GM19328 (cell line): Measurements from ENCODE around the gene CCDC154.

Source experiments
- ATAC-seq: cut with Tn5 transposase; IDR thresholded peaks from one replicate; pipeline ENCODE4 v1.9.1; 2021; ENCODE audit warnings: mild to moderate bottlenecking, moderate library complexity; ENCODE audit not compliant: unreplicated experiment

The CCDC154 gene

DNA sequence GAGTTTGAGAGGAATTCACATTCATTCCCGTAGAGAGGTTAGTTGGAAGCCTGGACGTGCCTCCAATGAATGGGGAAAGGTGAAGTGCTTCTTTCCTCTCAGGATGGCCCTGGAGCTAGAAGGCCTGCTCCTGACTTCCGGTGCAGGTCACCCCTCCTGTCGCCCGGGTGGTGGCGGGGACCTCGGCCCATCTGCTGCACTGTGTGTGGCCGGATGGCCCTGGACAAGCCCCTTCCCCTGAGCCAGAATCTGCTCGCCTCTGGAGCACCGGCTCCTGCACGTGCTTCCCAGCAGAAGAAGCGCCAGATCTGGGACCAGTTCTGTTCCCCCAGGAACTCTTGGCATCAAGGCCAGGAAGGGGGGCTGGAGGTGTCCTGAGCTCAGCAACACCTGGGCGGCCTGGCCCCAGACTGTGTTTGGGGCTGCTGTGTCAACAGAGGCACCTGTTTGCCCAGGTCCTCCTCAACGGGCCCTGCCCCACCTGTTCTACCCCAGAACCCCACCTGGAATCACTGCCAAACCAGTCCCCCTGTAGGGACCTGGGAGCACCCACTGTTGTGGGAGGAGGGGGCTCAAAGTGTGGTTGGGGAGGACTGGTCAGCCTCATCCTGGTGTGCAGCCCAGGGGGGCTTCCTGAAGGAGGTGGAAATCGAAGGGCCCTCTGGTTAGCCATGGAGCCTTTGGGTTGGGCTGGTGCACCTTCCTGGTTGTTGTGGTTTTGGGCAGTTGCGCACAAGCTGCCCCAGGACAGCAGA is 18.6 kb downstream of the CCDC154 start:
- no peak for ATAC-seq

DNA sequence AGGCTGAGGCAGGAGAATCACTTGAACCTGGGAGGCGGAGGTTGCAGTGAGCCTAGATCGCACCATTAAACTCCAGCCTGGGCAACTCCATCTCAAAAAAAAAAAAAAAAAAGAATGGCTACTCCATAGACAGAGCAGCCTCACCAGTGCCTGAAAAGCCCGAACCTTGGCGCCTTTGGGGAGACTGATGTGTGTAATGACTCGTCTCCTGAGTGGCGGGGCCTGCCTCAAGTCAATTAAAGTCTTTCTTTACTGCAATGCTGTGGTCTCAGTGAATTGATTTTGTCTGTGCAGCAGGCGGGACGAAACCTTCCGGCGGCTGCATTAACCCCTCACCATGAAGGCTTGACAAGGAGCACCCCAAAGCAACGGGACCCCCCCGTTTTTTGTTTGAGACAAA is 20.3 kb downstream of the CCDC154 start:
- ATAC-seq: no peak

DNA sequence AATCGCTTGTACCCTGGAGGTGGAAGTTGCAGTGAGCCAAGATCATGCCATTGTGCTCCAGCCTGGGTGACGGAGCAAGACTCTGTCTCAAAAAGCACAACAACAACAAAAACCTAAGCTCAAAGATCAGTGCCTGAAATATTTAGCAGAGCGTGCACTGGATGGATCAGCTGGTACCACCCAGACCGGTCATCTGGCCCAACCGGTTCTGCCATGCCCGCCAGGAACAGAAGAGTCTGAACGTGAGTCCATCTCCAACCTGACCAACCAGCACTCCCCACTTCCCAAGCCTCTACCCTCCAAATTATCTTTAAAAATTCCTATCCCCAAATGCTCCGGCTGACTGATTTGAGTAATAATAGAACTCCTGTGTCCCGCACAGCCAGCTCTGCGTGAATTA is 22.3 kb downstream of the CCDC154 start:
- no peak for ATAC-seq

DNA sequence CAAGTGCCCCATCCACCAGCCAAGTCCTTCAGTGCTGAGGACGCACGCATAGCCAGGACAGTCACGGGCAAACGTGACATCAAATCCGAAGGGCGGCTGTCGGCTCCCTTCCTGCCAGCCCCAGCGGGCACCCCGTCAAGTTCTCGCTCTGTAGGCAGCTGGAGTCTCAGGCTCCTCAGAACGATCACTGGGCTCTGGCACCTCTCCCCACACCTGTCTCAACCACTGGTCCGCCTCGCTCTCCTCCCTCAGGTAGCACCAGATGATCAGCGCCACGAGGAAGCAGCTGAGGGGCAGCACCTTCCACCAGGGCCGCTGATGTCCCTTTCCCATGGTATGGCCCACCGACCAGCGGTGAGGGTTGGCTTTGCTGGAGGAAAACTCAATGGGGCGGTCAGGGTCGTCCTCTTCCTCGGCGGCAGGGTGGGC is 24.2 kb downstream of the CCDC154 start:
- peak; percentile 11 for ATAC-seq

DNA sequence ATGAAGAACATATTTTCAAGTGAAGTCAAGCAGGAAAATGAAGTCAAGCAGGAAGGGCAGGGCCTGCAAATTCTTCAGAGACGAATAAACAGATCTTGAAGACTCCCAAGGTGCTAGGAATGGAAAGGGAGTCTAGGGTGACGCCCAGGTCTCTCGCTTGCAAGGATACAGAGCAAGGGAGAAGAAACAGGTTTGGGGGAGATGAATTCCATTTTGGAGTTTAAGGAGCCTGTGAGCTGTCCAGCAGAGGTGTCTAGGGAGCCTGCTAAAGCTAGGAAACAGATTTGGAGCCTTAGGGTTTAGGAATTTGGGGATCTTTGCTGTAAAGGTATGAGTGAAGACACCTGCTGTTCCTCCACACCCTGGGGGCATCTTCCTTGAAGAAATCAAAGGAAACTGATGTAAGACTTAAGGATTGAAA is 27.8 kb downstream of the CCDC154 start:
- ATAC-seq: no peak

DNA sequence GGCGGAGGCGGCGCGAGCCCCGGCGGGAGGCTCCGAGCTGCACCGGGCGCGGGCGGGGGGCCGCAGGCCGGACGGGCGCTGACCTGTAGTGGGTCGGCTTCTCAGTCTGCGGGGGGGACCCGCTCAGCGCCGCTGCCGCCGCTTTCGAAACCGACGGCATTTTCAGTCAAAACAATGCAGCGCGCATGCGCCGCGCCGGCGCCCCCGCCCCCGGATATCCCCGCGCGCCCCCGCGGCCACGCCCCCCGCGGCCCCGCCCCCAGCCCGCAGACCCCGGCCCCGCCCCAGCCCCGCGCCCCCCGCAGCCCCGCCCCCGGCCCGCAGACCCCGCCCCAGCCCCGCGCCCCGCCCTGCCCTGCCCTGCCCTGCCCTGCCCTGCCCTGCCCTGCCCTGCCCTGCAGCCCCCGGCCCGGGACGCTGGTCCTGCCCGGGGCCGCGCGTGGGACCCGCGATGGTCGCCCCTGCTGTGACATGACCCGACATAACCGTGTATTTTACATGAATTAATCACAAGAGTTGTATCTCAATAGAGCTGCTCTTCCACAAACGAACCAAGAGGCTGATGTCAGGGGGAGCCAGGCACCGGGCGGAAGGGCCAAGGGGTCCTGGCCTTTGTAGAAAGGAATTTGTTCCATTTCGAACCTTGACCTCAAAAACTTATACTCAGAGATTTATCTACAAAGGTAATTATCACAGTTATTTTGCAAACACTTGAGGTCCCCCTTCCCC is 29.7 kb downstream of the CCDC154 start, which contains the start of gene UNKL:
TSS of gene UNKL (minus strand) at position 173 of the 729 bp plus-strand sequence. CDS start at position 160, 13 bp downstream.
- no peak for ATAC-seq

DNA sequence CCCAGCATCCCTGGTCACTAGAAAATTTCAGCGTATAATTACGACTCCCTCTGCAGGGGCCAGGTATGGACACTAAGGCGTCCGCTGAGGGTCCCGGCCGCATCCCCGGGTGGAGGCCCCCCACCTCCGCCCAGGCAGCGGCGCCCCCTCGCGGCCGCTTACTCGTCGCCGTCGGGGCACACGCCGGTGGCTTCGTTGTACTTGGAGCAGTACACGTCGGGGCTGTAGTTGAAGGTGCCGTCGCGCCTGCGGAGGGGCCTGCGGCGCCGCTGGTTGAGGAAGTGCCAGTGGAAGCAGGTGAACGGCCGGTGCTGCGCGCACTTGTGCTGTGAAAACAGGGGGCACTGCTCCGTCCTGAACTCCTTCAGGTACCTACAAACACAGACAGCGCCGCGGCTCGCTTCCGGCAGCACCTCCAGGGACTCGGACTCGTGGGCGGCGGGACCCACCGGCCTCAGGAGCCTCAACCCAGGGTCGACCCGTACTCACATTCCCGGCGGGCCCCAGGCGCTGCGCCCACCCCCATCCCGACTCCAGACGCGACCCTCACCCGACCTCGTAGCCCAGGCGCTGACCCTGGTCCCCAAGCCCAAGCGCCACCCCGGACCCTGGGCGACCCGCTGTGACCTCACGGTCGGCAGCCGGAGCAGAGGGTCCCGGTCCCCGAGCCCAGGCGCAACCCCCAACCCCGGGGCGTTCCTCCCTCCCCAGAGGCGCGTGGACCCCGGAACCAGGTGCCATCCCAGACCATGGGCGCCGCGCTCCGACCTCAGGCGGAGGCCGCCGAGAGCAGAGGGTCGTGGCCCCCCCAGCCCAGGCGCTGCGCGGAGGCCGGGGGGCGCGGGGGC is 30.4 kb downstream of the CCDC154 start:
- ATAC-seq: no peak

DNA sequence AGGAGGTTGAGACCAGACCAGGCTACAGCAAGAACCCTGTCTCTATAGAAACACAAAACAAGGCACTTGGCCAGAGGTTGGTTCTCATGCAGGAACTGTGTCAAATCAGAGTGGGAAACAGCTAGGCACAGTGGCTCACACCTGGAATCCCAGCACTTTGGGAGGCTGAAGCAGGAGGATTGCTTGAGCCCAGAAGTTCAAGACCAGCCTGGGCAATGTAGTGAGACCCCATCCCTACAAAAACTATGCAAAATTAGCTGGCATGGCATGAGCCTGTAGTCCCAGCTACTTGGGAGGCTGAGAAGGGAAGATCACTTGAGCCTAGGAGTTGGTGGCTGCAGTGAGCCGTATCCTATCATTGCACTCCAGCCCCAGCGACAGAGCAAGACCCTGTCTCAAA is 31.5 kb downstream of the CCDC154 start:
- no peak for ATAC-seq

DNA sequence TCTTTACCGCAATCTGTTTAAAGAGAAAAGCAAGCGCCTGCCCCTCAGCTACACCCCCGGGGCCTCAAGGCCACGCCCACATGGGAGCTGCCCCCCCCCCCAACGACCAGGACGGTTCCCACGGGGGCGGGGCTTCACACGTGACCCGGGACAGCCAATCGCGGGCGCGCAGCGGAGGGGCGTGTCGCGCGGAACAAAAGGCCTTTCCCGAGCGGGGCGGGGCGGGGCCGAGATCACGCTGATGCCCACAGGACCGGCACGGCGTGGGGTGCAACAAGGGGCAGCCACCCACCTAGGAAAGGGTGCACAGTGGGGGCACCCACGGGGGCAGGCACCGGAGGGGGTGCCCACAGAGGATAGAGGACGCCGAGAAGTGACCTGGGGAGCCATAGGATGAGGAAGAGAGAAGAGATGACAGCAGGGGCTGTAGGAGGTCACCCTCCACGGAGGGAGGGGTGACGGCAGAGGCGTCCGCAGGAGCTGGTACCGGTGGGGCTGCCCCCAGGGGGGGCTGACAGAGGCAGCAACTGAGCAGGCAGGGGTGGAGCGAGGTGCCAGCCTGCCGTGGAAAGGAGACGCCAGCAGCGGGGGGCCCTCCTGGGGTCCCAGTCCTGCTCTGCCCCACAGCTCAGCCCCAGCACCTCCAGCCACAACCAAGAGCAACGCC is 36.1 kb downstream of the CCDC154 start:
- peak; percentile 87 for ATAC-seq

DNA sequence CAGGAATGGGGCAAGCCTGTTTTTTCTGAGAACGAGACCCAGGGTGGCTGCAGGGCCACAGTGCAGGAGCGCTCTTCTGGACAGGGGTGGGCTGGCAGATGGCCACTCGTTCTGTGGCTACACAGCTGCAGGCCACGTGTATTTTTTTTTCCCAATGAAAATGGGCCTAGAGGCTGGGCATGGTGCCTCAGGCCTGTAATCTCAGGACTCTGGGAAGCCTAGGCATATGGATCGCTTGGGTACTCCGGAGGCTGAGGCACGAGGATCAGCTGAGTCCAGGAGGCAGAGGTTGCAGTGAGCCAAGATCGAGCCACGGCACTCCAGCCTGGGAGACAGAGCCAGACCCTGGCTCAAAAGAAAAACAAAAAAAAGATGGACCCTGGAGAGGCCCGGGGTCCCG is 36.6 kb downstream of the CCDC154 start:
- no peak for ATAC-seq

DNA sequence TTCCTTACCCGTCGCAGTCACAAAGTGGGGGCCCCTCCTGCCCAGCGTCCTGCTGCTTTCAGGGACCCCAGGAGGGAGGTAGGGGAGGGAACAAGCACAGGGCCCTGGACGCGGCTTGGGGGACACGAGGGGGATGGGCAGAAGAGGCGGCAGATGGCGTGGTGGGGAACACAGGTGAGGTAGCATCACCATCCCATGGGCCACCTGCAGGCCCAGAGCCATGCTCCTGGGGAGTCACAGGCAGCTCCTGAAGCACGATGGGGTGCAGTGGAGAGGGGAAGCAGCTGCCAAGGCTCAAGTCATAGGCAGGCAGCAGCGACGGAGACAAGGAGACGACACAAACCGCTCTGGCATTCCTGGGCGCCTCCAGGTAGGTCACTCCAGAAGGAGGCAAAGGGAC is 40.6 kb downstream of the CCDC154 start:
- no peak for ATAC-seq

DNA sequence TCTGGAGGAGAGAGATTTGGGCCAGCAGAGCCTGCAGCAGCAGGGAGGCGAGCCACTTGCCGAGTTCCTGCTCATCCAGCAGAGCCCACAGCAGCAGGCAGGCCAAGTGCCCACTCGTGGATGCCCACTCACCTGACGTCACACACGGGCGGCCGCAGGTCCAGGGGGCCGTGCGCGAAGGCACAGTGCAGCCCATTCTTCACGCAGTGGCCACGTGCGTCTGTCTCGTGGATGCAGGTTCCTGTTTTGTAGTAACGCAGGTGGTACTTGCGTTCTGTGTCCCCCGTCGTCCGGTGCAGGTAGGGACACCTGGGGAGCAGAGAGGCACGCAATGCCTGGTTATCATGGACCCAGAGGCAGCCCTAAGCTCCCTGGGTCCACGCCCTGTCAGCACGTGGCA is 41.3 kb downstream of the CCDC154 start:
- ATAC-seq: no peak

DNA sequence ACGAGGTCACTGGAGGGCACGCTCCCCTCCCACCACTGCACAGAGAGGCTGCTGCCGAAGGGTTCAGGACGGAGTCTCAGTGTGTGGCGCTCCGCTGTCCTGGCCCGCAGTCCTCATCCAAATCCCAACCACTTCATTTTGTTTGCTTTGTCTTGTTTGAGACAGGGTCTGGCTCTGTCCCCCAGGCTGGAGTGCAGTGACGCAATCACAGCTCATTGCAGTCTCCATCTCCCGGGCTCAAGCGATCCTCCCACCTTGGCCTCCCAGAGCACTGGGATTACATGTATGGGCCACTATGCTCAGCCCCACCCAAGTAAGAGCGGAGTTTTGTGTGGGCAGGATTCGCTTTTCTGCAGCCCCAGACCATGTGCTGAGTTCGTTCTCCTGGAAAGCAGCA is 42.6 kb downstream of the CCDC154 start:
- ATAC-seq: no peak

DNA sequence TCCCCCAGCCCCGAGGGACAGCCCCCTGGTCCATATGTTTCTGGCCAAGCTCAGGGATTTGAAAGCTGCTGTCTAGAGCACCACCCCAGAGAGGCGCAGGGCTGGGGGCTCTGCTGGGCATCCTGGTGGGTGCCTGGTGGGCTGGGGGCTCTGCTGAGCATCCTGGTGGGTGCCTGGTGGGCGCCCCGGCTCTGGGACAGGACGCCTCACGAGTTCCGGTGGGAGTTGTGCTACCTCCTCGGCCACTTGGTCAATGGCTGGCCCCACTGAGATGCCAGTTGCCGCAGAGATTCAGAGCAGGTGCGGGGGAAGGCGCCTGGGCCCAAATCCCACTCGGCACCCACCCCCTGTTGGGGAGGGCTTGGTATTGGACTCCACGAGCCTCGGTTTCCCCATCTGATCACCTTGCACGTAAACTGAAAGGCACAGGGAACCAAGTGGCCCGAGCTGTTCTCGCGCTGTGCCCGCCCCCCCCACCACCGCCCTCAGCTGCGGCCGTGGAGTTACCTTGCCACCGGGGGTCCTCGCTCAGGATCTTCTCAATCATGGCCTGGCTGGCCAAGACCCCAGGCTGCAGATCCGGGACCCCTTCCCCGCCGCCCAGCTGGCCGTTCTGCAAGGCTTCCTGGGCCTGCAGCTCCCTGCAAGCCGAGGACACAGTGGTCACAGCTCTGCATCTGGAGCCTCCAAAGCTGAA is 43.1 kb downstream of the CCDC154 start:
- no peak for ATAC-seq

DNA sequence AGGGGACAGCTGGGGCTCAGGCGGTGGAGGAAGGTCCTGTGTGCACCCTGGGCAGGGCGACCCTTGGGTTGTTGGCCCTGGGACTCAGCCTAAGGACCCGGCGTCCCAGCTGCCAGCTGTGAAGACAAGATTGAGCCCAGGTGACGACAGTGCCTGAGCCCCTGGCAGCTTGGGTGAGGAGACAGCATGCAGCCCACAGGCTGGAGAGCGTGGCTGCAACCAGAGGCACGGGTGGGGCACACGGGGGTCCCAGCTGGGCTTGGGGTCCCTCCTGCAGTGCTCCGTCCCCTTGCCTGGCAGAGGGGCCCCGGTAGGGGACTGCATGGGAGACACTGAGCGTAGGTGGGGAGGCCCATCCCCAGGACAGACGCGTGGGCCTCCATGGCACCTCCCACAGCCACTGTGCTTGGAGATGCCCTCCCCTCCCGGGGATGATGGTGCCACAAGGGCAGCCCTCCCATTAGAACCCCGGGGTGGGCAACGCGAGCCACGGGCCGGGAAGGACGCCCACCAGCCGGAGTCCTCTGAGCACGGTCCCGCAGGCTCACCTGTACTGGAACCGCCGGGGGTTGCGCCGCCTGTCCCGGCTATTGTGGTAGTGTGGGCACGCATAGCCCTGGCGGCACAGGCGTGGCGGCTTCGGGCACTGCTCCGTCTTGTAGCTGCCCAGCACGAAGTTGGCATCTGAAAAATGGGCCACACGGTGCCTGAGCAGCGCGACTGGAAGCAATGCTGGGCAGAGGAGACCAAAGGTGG is 45.4 kb downstream of the CCDC154 start:
- ATAC-seq: no peak

DNA sequence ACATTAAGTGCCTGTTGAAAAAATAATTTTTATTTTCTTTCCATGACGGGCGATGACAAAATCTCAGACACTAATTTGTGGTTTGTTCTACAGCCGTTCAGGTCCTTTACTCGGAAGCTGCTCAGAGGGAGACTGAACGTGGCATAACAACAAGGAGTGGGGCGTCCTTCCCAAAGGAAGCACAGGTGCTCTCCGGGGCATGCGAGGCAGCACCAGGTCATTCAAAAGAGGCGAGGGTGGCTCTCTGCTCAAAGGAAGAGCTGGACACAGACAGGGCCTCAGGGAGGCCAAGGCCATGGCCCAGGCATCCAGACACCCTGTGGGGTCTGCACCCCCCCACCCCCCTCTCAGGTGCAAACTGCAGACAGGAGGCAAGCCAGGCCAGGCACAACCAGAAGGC is 46.0 kb downstream of the CCDC154 start:
- ATAC-seq: no peak

DNA sequence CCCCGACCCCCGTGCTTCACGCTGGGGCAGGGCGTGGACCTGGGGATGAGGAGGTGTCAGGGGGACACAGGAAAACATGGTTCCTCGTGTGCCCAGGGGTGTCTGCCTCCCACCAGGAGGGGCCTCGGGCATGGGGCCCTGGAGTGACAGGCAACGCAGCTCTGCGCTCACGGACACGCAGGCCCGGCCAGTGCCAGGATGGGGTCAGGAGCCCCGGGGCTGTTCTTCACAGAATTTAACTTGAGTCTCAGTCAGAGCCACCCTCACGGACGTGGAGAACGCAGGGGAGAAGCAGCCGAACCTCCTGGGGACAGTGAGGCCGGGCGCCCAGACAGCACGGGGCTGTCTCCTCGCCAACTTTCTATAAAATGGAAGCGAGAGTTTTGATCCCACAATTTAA is 46.6 kb downstream of the CCDC154 start:
- ATAC-seq: no peak

DNA sequence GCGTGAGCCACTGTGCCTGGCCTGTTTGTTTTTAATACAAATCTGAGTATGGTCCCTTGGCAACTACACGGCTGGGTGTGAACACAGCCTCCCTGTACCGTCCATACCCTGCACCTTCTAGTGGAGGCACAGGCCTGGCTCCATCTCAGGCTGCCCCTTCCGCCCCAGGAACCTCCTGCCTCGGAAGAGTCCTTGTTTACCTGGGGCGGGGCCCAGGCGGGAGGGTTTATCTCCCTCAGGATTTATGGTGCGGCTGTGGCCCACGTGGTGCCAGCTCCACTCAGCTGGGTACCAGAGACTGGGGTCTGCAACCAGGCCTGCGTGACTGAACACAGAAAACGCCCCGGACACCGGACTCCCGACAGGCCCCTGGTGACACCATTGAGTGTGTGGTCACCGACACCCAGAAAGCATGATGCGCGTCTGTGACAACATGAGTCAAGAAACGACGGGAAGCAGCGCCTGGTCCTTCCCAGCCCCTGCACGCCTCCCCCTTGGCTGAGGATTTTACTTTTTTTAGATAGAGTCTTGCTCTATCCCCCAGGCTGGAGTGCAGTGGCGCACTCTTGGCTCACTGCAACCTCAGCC is 48.8 kb downstream of the CCDC154 start:
- ATAC-seq: no peak

DNA sequence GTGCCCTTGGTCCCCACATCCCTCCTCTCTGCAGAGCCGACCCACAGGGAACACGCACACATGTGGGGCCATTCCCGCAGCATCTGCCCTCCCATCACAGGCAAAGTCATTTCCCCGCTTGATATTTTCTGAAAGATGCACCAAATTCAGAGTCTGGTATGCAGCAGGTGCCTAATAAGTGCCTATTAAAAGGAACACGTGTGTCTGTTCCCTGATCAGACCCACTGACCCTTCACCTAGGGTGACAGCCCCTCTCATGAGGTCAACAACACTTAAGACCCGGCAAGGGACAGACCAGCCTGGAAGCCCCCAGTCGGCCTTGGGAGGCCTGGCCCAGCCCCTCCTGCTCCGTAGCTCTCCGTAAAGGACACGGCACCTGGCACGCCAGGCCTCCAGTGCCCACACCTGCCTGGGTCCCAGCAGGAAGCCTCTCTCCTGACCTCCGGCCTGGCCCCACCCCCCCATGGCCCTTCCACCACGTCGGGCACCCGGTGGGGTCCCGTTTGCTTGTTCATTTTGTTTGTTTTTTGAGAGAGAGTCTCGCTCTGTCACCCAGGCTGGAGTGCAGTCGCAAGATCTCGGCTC is 49.9 kb downstream of the CCDC154 start:
- no peak for ATAC-seq
